Trophoblast cell (in vitro differentiated cells and primary cell): ENCODE measurements around the gene MAP1LC3B2.

Experiments used
- DNase-seq, 2 donors: peaks; one replicate each; pipeline ENCODE4 v3.0.0-alpha.2; 2016
- H2AFZ ChIP-seq: 2 replicates; pipeline ENCODE4 v1.6.1; 2013; ENCODE audit warnings: low read length, moderate library complexity, mild to moderate bottlenecking; ENCODE audit not compliant: insufficient read depth, poor library complexity
- H2AK5ac ChIP-seq: 2 replicates; pipeline ENCODE4 v1.6.1; 2013; ENCODE audit warnings: mild to moderate bottlenecking, low read length
- H2BK120ac ChIP-seq: 2 replicates; pipeline ENCODE4 v1.6.1; 2013; ENCODE audit warnings: low read length, mild to moderate bottlenecking, moderate library complexity; ENCODE audit not compliant: insufficient read depth, poor library complexity
- H2BK12ac ChIP-seq: 2 replicates; pipeline ENCODE4 v1.6.1; 2013; ENCODE audit warnings: mild to moderate bottlenecking, low read length, moderate library complexity
- H2BK5ac ChIP-seq: 2 replicates; pipeline ENCODE4 v1.6.1; 2013; ENCODE audit warnings: low read length, low read depth, moderate library complexity, mild to moderate bottlenecking; ENCODE audit not compliant: poor library complexity
- H3K14ac ChIP-seq: 2 replicates; pipeline ENCODE4 v1.6.1; 2013; ENCODE audit warnings: mild to moderate bottlenecking, low read length
- H3K18ac ChIP-seq: 2 replicates; pipeline ENCODE4 v1.6.1; 2013; ENCODE audit warnings: mild to moderate bottlenecking, low read length
- H3K23ac ChIP-seq: 2 replicates; pipeline ENCODE4 v1.6.1; 2013; ENCODE audit warnings: low read length
- H3K27ac ChIP-seq: 2 replicates; pipeline ENCODE4 v1.5.1; 2013; ENCODE audit warnings: low read depth, mild to moderate bottlenecking, inconsistent platforms, low read length, moderate library complexity
- H3K27me3 ChIP-seq: 2 replicates; pipeline ENCODE4 v1.6.1; 2013; ENCODE audit warnings: inconsistent platforms, mild to moderate bottlenecking, low read length, moderate library complexity; ENCODE audit not compliant: insufficient read depth
- H3K36me3 ChIP-seq, 2 experiments: 1 replicate in 1 of 2; 2 replicates in 1 of 2; pipeline ENCODE4 v1.6.1; 2013; ENCODE audit warnings: low read length in 2 of 2, mild to moderate bottlenecking in 2 of 2, moderate library complexity in 1 of 2; ENCODE audit not compliant: insufficient read depth in 2 of 2, control insufficient read depth in 1 of 2
- H3K4ac ChIP-seq: 2 replicates; pipeline ENCODE4 v1.6.1; 2013; ENCODE audit warnings: low read depth, mild to moderate bottlenecking, low read length, moderate library complexity
- H3K4me1 ChIP-seq, 2 experiments: 1 replicate in 1 of 2; 2 replicates in 1 of 2; pipeline ENCODE4 v1.6.1; 2013; ENCODE audit warnings: low read length in 2 of 2, mild to moderate bottlenecking in 2 of 2, moderate library complexity in 1 of 2; ENCODE audit not compliant: insufficient read depth in 2 of 2, control insufficient read depth in 1 of 2
- H3K4me2 ChIP-seq: 2 replicates; pipeline ENCODE4 v1.6.1; 2013; ENCODE audit warnings: inconsistent platforms, mild to moderate bottlenecking, low read length, moderate library complexity
- H3K4me3 ChIP-seq: 2 replicates; pipeline ENCODE4 v1.5.1; 2013; ENCODE audit warnings: mild to moderate bottlenecking, low read depth, low read length, inconsistent platforms
- H3K79me1 ChIP-seq: one replicate; pipeline ENCODE4 v1.6.1; 2013; ENCODE audit warnings: low read length
- H3K79me2 ChIP-seq: 2 replicates; pipeline ENCODE4 v1.6.1; 2013; ENCODE audit warnings: low read length, mild to moderate bottlenecking; ENCODE audit not compliant: control insufficient read depth, insufficient read depth, poor library complexity
- H3K9ac ChIP-seq: 2 replicates; pipeline ENCODE4 v1.6.1; 2013; ENCODE audit warnings: mild to moderate bottlenecking, low read length
- H3K9me3 ChIP-seq: 2 replicates; pipeline ENCODE4 v1.6.1; 2013; ENCODE audit warnings: low read depth, mild to moderate bottlenecking, control low read depth, inconsistent platforms, low read length; ENCODE audit not compliant: insufficient read depth
- H4K12ac ChIP-seq: 2 replicates; pipeline ENCODE4 v1.6.1; 2013; ENCODE audit warnings: low read depth, mild to moderate bottlenecking, low read length, moderate library complexity
- H4K8ac ChIP-seq: 2 replicates; pipeline ENCODE4 v1.6.1; 2013; ENCODE audit warnings: low read depth, mild to moderate bottlenecking, low read length, moderate library complexity
- H4K91ac ChIP-seq: one replicate; pipeline ENCODE4 v1.6.1; 2013; ENCODE audit warnings: low read depth, mild to moderate bottlenecking, low read length, moderate library complexity
- WGBS: extraction: QIAGEN DNeasy Blood & Tissue Kit; methylation state at CpG from one replicate; pipeline ENCODE4 v1.1.7; 2013; ENCODE audit warnings: missing lambda C conversion rate; ENCODE audit not compliant: insufficient read length, insufficient coverage; ENCODE audit errors: extremely low coverage; 5-methylcytosine and 5-hydroxymethylcytosine counted together

MAP1LC3B2 gene

DNA sequence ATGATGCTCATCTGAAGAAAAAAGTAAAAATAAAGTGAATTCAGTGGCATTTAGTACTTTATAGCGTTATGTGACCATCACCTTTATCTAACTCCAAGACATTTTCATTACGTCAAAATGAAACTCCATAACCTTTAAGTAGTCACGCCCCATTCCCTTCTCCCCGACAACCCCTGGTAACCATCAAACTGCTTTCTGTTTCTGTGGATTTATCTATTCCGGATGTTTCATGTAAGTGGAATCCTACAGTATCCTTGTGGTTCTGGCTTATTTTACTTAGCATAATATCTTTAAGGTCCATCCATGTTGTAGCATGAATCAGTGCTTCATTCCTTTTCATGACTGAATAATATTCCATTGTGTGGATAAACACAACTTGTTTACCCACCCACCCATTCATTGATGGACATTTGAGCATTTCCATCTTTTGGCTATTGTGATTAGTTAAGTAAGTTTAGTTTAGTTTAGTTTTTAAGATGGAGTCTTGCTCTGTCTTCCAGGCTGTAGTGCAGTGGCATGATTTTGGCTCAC, 18.5 kb upstream of the MAP1LC3B2 start:
- Histone ChIP-seq H3K4me1 (peaks cover 5 to 8% of the 10 kb centered on the region in 2 experiments), H2BK5ac (no peak overlapping the region), H2AFZ (no peak overlapping the region), H3K9me3 (no peaks in the 10 kb centered on the region), H2BK12ac (no peak overlapping the region), H2AK5ac (no peak overlapping the region), H4K91ac (no peak overlapping the region), H3K27ac (no peak overlapping the region), H3K9ac (no peak overlapping the region), H3K23ac (no peak overlapping the region), H3K79me1 (no peaks in the 10 kb centered on the region), H3K27me3 (no peaks in the 10 kb centered on the region), H3K36me3 (no peaks in the 10 kb centered on the region), H2BK120ac (no peak overlapping the region), H3K4me3 (no peak overlapping the region), H4K12ac (no peak overlapping the region), H3K4me2 (no peak overlapping the region), H3K14ac (no peak overlapping the region), H3K18ac (no peak overlapping the region), H3K79me2 (no peaks in the 10 kb centered on the region), H3K4ac (no peak overlapping the region), H4K8ac (no peak overlapping the region)
- no peak for DNase-seq
- no CpG with 5 or more reads among the region's 5 CpGs for whole genome bisulfite sequencing

- Histone ChIP-seq H3K9ac (no peak overlapping the region), H2BK12ac (no peak overlapping the region), H3K27me3 (no peaks in the 10 kb centered on the region), H3K27ac (no peak overlapping the region), H3K18ac (no peak overlapping the region), H2AFZ (no peak overlapping the region), H3K79me1 (no peaks in the 10 kb centered on the region), H4K8ac (no peak overlapping the region), H3K9me3 (no peaks in the 10 kb centered on the region), H2BK5ac (no peak overlapping the region), H4K12ac (no peak overlapping the region), H2BK120ac (no peak overlapping the region), H3K4me3 (no peak overlapping the region), H2AK5ac (no peak overlapping the region), H3K23ac (no peak overlapping the region), H3K4me2 (no peak overlapping the region), H3K4ac (no peak overlapping the region), H3K79me2 (no peaks in the 10 kb centered on the region), H3K4me1 (peaks cover 5 to 8% of the 10 kb centered on the region in 2 experiments), H3K14ac (no peak overlapping the region), H4K91ac (no peak overlapping the region), H3K36me3 (no peaks in the 10 kb centered on the region)
- no peak for DNase-seq
- WGBS = no CpG with 5 or more reads among the region's 8 CpGs
Measured at GRCh38 chr12:116541547-116542344, 17.4 kb upstream of the MAP1LC3B2 start.

GRCh38 chr12:116542345-116542956, 16.7 kb upstream of the MAP1LC3B2 start:
- no peak overlapping the region for H4K8ac ChIP-seq
- no peaks in the 10 kb centered on the region for H3K79me2 ChIP-seq
- no peak overlapping the region for H2BK12ac ChIP-seq
- no peak overlapping the region for H2BK5ac ChIP-seq
- no peak overlapping the region for H3K4me3 ChIP-seq
- H4K12ac ChIP-seq = no peak overlapping the region
- no peak overlapping the region for H3K9ac ChIP-seq
- H3K14ac ChIP-seq = no peak overlapping the region
- H3K36me3 ChIP-seq = no peaks in the 10 kb centered on the region
- no peaks in the 10 kb centered on the region for H3K79me1 ChIP-seq
- no CpG with 5 or more reads among the region's 15 CpGs for WGBS
- H2AK5ac ChIP-seq = no peak overlapping the region
- H3K4me1 ChIP-seq = peaks cover 5 to 8% of the 10 kb centered on the region in 2 experiments
- DNase-seq = peak; percentile 57 to 74
- H3K4ac ChIP-seq = no peak overlapping the region
- H3K23ac ChIP-seq = no peak overlapping the region
- no peak overlapping the region for H3K18ac ChIP-seq
- H3K27ac ChIP-seq = no peak overlapping the region
- no peak overlapping the region for H3K4me2 ChIP-seq
- H3K9me3 ChIP-seq = no peaks in the 10 kb centered on the region
- no peak overlapping the region for H4K91ac ChIP-seq
- H2BK120ac ChIP-seq = no peak overlapping the region
- H3K27me3 ChIP-seq = no peaks in the 10 kb centered on the region
- H2AFZ ChIP-seq = no peak overlapping the region

DNA sequence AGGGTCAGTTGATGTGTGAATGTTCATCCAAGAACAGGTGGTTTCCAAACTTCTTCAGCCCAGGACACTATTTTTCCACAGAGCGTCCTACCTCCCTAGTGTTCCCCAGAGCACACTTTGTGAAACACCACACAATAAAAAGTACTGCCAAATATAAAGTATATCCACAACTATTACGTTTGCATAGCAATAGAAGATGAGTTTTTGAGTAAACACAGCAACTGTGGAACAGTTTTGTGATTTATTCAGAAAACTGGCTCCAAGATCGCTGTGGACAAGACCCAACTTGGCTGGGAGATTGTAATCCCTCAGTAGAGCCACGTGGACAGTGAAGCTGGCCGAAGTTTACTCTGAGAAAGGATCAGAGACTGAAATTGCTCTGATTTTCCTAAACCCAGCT, 14.5 kb upstream of the MAP1LC3B2 start:
- no peak overlapping the region for H2BK120ac ChIP-seq
- no peaks in the 10 kb centered on the region for H3K79me1 ChIP-seq
- no peak overlapping the region for H3K4me3 ChIP-seq
- H3K79me2 ChIP-seq = no peaks in the 10 kb centered on the region
- no peak overlapping the region for H2AK5ac ChIP-seq
- no peak overlapping the region for H3K18ac ChIP-seq
- no peak overlapping the region for H3K14ac ChIP-seq
- no peak for DNase-seq
- H3K36me3 ChIP-seq = no peaks in the 10 kb centered on the region
- no peak overlapping the region for H2BK5ac ChIP-seq
- no peak overlapping the region for H4K12ac ChIP-seq
- no peak overlapping the region for H4K8ac ChIP-seq
- peaks cover 4 to 5% of the 10 kb centered on the region in 2 experiments for H3K4me1 ChIP-seq
- no peaks in the 10 kb centered on the region for H3K27me3 ChIP-seq
- no CpG with 5 or more reads among the region's 5 CpGs for WGBS
- no peaks in the 10 kb centered on the region for H3K9me3 ChIP-seq
- H3K23ac ChIP-seq = no peak overlapping the region
- no peak overlapping the region for H3K9ac ChIP-seq
- no peak overlapping the region for H3K4me2 ChIP-seq
- H3K27ac ChIP-seq = no peak overlapping the region
- H2BK12ac ChIP-seq = no peak overlapping the region
- no peak overlapping the region for H2AFZ ChIP-seq
- H4K91ac ChIP-seq = no peak overlapping the region
- no peak overlapping the region for H3K4ac ChIP-seq
